Activated CD4-positive, alpha-beta T cell treated with anti-CD3 and anti-CD28 coated beads, Interleukin-10, Interleukin-2, amounts not matched to agents 100 ng/mL and 50 ng/mL, durations not matched to agents 16 hours and 8 hours (primary cell): Measurements from ENCODE around the gene GDE1.

ENCODE experiments used
- DNase-seq: peaks from one replicate; pipeline ENCODE4 v3.0.0-alpha.2; 2020

The GDE1 gene

DNA sequence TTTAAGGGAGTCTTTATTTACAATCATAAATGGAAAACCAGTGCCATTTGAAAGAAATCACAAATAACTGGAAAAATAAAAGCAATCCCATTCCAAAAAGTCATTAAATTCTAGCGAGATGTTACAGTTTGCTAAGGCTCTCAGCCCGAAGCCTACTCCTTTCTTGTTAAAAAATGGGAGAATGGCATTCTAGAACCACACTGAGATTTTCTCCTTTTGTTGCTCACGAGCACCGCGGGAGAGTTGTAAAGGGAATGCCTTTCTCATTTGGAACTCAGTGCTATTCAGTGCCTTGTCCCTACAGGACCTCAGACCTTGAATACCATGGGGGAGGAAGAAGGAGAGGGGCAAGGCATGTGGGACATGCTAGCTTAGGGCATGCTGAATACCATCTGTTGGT is 36.3 kb downstream of the GDE1 start:
- no peak for DNase-seq

DNA sequence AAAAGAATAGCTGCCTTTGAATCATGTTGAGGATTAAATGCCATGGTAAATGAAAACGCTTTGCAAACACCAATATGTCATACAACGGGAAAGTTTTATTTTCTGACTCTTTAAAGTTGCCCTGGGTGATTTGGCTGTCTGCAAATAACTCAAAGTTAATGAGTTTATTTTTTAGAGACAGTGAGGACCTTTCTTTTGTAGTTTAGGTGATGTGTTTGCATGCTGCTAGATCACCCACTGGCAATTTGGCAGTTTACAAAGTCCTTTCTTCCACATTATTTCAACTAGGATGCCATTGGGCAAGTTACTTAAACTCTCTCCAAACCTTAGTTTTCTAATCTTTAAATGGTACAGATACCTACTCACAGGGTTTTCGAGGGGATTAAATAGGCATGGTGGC is 37.8 kb downstream of the GDE1 start:
- DNase-seq = no peak

DNA sequence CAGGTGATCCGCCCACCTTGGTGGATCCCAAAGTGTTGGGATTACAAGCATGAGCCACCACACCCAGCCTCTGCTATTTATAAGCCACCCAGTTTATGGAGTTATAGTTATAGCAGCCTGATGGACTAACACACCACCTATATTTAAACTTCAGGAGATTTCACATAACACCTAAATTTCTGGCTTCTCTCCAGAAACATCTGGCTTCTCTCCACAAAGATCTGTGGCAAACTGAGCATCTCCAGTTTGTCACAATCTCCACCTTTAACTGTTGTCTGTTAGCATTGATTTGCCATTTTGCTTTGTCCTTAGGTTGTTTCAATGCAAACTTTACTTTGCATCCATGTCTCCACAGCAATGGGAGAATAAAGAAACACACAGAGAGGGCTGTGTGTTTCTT is 39.6 kb downstream of the GDE1 start:
- no peak for DNase-seq

DNA sequence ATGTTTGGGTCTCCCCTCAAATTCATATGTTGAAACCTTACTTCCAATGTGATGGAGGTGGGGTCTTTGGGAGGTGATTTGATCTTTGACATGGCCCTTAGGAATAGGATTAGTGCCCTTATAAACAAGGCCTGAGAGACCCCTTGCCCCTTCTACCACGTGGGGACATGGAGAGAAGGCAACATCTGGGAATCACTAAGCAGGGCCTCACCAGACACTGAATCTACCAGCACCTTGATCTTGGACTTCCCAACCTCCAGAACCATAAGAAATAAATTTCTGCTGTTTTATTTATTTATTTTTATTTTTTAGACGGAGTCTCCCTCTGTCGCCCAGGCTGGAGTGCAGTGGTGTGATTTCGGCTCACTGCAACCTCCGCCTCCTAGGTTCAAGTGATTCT is 40.1 kb downstream of the GDE1 start:
- DNase-seq = no peak

DNA sequence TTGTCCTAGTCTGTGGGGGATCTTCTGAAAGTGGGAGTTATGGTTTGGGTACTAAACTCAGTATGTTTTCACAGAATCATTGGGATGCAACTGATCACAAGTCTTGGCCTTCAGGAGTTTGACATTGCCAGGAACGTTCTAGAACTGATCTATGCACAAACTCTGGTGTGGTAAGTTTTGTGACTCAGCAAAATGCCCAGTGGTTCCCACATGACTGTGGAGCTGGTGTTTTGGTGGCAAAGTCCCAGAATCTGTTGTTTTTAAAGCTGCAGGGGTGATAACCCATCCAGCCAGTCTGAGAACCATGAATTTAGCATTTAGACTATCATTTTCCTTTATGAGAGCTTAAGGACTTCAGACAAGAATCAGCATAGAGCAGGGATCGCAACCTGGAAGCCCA is 40.6 kb downstream of the GDE1 start:
- no peak for DNase-seq

DNA sequence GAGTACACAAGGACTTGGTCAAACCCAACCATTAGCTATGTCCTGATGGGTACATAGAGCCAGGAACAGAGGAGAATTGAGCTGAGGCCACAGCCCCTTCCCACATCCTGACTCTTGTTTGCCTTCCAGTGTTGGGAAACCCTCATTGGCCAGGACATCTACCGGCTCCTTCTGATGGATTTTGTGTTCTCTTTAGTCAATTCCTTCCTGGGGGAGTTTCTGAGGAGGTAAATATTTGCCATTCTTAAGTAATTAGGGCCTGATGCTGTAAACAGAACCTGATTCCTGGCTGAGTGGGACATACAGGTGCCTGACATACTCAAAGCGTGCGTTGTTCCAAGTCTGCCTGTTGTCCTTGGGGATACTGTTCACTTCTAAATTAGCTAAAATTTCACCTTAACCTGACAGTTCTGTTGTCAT is 42.6 kb downstream of the GDE1 start:
- no peak for DNase-seq

DNA sequence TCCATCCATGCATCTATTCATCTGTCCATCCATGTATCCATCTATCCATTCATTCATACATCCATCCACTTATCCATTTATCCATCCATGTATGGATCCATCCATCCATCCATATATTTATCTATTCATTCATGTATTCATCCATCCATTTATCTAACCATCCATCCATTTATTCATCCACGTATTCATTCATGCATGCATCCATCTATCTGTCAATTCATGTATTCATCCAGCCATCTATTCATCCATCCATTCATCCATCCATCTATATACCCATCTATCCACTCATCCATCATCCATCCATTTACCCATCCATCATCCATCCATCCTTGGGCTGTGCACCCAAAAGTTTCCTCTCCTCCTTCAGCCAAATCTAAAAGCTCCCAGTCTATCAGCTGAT is 43.4 kb downstream of the GDE1 start:
- no peak for DNase-seq

DNA sequence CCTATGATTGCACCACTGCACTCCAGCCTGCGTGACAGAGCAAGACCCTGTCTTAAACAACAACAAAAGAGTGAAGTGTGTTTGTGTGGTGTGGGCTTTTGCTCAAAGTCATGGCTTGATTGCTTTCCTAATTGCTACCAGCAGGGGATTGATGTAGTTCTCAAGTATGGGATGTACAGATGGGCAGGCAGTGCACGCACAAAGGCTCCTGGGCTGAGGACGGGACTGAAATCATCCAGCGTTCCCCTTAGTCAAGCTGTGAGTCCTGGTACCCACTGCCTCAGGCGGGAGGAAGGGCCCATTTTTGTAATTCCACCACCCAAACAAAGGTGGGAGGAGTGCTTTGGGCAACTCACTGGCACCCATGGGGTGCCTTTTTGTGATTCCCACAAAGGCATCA is 47.3 kb downstream of the GDE1 start:
- no peak for DNase-seq

DNA sequence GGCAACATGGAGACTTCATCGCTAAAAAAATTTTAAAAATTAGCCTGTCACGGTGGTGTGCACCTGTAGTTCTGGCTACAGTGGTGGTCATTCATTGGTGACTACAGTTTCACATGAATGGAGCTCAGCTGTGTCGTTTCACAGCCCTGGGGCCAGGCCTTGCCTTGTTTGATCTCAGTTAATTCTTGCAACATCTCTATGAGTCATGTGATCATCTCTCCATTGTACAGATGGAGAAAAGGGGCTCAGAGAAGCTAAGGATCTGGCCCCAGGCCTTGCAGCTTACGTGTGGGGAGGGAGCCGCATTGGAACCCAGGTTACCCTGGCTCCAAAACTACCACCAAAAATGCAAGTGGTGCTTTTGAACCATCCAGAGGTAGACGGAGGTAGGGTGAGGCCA is 49.4 kb downstream of the GDE1 start:
- DNase-seq = no peak

DNA sequence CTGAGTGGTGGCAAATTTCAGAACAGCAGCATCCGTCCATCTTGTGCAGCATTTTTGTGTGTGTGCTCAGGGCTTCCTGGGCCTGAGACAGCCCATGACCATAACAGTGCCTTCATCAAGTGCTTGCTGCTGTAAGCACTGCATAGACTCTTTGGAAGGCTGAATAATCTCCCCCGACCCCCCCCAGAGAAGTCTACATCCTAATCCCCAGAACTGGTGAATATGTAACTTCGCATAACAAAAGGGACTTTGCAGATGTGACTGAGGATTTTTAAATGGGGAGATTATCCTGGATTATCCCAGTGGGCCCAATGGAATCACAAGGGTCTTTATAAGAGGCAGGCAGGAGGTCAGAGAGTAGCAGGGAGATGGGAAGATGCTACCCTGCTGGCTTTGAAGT is 53.6 kb downstream of the GDE1 start:
- no peak for DNase-seq

DNA sequence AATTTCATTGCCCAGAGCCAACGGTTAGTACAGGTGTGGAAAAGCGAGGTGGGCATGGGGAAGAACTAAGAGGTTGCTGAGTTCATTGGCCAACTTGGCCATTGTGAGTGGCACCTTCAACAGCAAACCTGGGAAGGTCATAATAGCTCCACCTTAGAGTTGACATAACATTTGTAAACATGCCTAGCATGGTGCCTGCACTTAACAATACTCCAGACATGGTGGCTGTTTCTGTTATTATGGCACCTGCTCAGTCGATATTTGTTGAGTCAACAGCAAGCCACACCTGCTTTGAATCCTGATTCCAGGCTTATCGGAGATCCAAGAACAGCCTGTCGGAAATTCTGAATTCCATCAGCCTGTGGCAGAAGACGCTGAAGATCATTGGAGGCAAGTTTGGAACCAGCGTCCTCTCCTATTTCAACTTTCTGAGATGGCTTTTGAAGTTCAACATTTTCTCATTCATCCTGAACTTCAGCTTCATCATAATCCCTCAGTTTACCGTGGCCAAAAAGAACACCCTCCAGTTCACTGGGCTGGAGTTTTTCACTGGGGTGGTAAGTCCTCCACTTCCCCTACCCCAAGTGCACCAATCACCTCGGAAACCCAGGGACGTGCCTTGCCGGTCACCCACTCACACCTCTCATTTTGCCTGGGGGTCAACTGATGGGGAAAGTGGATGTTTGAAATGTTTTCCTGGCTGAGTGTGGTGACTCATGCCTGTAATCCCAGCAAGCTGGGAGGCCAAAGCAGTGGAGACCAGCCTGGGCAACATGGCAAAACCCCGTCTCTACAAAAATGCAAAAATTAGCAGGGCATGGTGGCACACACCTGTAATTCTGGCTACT is 58.2 kb downstream of the GDE1 start:
- DNase-seq = no peak

DNA sequence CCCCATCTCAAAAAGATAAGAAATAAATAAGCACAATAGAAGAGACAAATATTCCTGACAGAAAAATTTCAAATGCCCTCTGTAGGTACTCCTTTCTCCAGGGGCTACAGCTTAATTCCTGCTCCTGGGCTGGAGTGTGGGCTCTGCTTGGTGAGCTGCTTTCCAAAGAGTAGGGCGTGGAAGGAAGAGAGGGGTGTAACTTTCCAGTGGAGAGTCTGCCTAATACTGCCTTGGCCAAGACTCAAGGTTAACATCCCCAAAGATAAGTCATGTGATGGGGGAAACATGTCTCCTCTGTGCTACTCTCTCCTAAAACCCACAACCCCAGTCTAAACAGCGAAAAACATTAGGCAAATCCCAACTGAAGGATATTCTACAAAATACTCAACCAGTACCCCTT is 61.5 kb downstream of the GDE1 start:
- DNase-seq = no peak

DNA sequence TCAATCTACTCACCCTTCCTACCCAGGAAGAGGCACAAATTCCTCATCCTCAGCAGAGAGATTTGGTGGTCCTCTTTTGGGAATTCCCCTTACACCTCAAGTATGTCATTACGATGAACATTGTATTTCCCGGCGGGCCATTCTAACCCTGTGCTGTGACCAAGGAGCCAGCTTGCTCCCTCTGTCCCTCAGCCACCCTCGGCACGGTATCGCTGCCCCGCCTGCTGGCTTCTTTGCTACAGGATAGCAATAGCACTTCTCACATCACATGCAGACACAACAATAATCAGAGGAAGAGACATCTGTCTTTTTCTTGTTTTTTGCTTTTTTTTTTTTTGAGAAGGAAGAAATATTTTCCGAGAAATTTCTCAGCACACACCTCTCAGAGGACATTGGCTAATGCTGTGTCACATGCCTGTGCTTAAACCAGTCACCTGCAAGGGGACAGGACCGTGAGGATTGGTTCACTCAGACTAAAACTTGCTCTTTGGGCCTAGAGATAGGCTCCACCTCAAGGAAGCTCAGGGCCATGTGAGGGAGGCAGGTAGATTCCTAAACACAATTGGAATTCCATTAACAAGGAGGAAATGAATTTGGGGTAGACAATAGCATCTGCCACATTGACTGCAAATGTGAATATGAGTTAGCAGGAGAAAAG is 63.0 kb downstream of the GDE1 start:
- DNase-seq = no peak
